Neural cell (in vitro differentiated cells): ENCODE results near the gene LRBA. TPM values are rescaled to one million over a fixed set of nuclear protein-coding genes. Genes with fewer than 3 reads are reported as not detected.

Source experiments
- H2AFZ ChIP-seq: fragments of 200-600, 300-800 bp; sonication (generic), shearing (Covaris generic); 2 replicates; pipeline ENCODE4 v1.6.0; 2014; ENCODE audit warnings: low read depth, mild to moderate bottlenecking, antibody characterized with exemption, low read length, moderate library complexity
- H3F3A ChIP-seq: fragments of 200-600 bp; shearing (Covaris generic); 2 replicates; pipeline ENCODE4 v1.6.1; 2016; ENCODE audit warnings: mild to moderate bottlenecking, moderate library complexity, mixed read lengths, antibody characterized with exemption, low read length; ENCODE audit not compliant: insufficient read depth, poor library complexity, severe bottlenecking
- H3K27ac ChIP-seq: fragments of 200-600, 300-800 bp; sonication (generic), shearing (Covaris generic); 2 replicates; pipeline ENCODE4 v1.5.1; 2014; ENCODE audit warnings: mild to moderate bottlenecking, low read length, moderate library complexity
- H3K27me3 ChIP-seq: fragments of 300-800, 200-600 bp; sonication (generic), shearing (Covaris generic); 2 replicates; pipeline ENCODE4 v1.6.0; 2014; ENCODE audit warnings: mild to moderate bottlenecking, low read depth, low read length, moderate library complexity; ENCODE audit not compliant: insufficient read depth
- H3K36me3 ChIP-seq: fragments of 300-800, 200-600 bp; sonication (generic), shearing (Covaris generic); 2 replicates; pipeline ENCODE4 v1.5.1; 2014; ENCODE audit warnings: mild to moderate bottlenecking, antibody characterized with exemption, low read length, moderate library complexity; ENCODE audit not compliant: insufficient read depth
- H3K4me2 ChIP-seq: fragments of 300-800, 200-600 bp; sonication (generic), shearing (Covaris generic); 2 replicates; pipeline ENCODE4 v1.6.0; 2014; ENCODE audit warnings: mild to moderate bottlenecking, low read length
- H3K4me3 ChIP-seq: fragments of 300-800, 200-600 bp; sonication (generic), shearing (Covaris generic); 2 replicates; pipeline ENCODE4 v1.5.1; 2014; ENCODE audit warnings: mild to moderate bottlenecking, low read length, moderate library complexity
- H3K79me2 ChIP-seq: fragments of 200-600 bp; shearing (Covaris generic); replicated peaks from 2 replicates; pipeline ENCODE4 v1.6.0; 2014; ENCODE audit warnings: mild to moderate bottlenecking, low read length, moderate library complexity; ENCODE audit not compliant: insufficient read depth
- H3K9ac ChIP-seq: fragments of 300-800, 200-600 bp; sonication (generic), shearing (Covaris generic); 2 replicates; pipeline ENCODE4 v1.6.1; 2016; ENCODE audit warnings: mild to moderate bottlenecking, low read length, mixed read lengths
- H3K9me2 ChIP-seq: fragments of 200-600 bp; shearing (Covaris generic); 2 replicates; pipeline ENCODE4 v1.6.1; 2016; ENCODE audit warnings: mild to moderate bottlenecking, low read length, mixed read lengths; ENCODE audit not compliant: insufficient read depth
- H3K9me3 ChIP-seq: fragments of 200-600, 300-800 bp; sonication (generic), shearing (Covaris generic); 2 replicates; pipeline ENCODE4 v1.6.1; 2016; ENCODE audit warnings: mild to moderate bottlenecking, mixed run types, low read length, moderate library complexity, mixed read lengths
- H4K20me1 ChIP-seq: fragments of 200-600 bp; shearing (Covaris generic); 2 replicates; pipeline ENCODE4 v1.6.1; 2016; ENCODE audit warnings: mild to moderate bottlenecking, mixed run types; ENCODE audit not compliant: insufficient read depth
- EP300 ChIP-seq: fragments of 450-650 bp; conservative IDR thresholded peaks from 2 replicates; pipeline ENCODE4 v1.6.1; 2014; ENCODE audit warnings: antibody characterized with exemption, mild to moderate bottlenecking, moderate library complexity; ENCODE audit not compliant: poor library complexity, severe bottlenecking
- EZH2 ChIP-seq: fragments of 200-600, 300-800 bp; shearing (Covaris generic), sonication (generic); IDR thresholded peaks from 2 replicates; pipeline ENCODE4 v1.6.1; 2014; ENCODE audit warnings: antibody characterized with exemption, low read length, borderline replicate concordance, mild to moderate bottlenecking; ENCODE audit not compliant: insufficient read depth, poor library complexity, severe bottlenecking
- MXI1 ChIP-seq: fragments of 450-650 bp; conservative IDR thresholded peaks from 2 replicates; pipeline ENCODE4 v1.6.1; 2014; ENCODE audit warnings: antibody characterized with exemption, mild to moderate bottlenecking; ENCODE audit not compliant: poor library complexity, severe bottlenecking
- POLR2AphosphoS5 ChIP-seq: IDR thresholded peaks from 2 replicates; pipeline ENCODE4 v1.6.1; 2012
- RAD21 ChIP-seq: fragments of 450-650 bp; conservative IDR thresholded peaks from 2 replicates; pipeline ENCODE4 v1.6.1; 2014; ENCODE audit warnings: antibody characterized with exemption, mild to moderate bottlenecking, moderate library complexity
- SMC3 ChIP-seq: fragments of 450-650 bp; conservative IDR thresholded peaks from 2 replicates; pipeline ENCODE4 v1.6.1; 2014; ENCODE audit warnings: antibody characterized with exemption, mild to moderate bottlenecking, moderate library complexity; ENCODE audit not compliant: poor library complexity
- TAF1 ChIP-seq: IDR thresholded peaks from 2 replicates; pipeline ENCODE4 v1.6.1; 2012; ENCODE audit warnings: low read depth
- polyA plus RNA-seq: library from polyadenylated mRNA; depleted of rRNA; stranded (reverse); fragments of >200 nt; gene quantifications from 2 replicates; pipeline ENCODE4 v1.2.3, GENCODE V29; 2014
- TF ChIP-seq, protein P1 (sequence below): fragments of 450-650 bp; IDR thresholded peaks from 2 replicates; pipeline ENCODE4 v1.5.1; 2014; ENCODE audit warnings: antibody characterized with exemption, mild to moderate bottlenecking, moderate library complexity; ENCODE audit not compliant: poor library complexity, severe bottlenecking
- TF ChIP-seq, protein P2 (sequence below): IDR thresholded peaks from 2 replicates; pipeline ENCODE4 v1.6.1; 2012; ENCODE audit warnings: borderline replicate concordance

LRBA gene
- polyA plus RNA-seq, 1 donor from 2014 or later, result 7.1 TPM

DNA sequence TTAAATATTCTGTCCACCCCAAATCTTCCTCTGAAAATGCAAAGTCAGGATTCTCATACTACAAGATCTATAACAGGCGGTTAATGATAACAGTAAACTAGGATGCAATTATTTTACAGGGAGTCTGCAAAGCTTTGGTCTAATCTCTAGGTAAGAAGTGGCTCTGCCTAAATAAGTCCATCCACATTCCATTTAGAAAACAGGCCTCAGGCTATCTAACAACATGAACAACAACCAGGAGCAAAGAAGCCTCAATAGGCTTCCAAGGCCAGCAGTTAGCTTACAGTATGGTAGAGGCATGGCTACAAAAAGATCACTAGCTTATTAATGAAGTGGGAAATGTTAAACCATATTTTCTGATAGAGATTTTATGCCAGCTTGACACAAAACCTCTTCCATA, 426.8 kb downstream of the LRBA start:
- Histone ChIP-seq H3K9me2 (no peaks in the 10 kb centered on the region), H3K4me2 (no peak overlapping the region), H3K27ac (no peak overlapping the region), H3K36me3 (no peaks in the 10 kb centered on the region), H3K79me2 (no peaks in the 10 kb centered on the region), H4K20me1 (no peaks in the 10 kb centered on the region), H3K27me3 (peaks cover 67% of the 10 kb centered on the region), H2AFZ (no peak overlapping the region), H3K4me3 (no peak overlapping the region), H3F3A (no peaks in the 10 kb centered on the region), H3K9me3 (no peaks in the 10 kb centered on the region), H3K9ac (no peak overlapping the region)
- TF ChIP-seq RAD21 (no peak), TAF1 (no peak), SMC3 (no peak), EZH2 (no peak), POLR2AphosphoS5 (no peak), MXI1 (no peak), EP300 (no peak)
- TF ChIP-seq, protein P1, sequence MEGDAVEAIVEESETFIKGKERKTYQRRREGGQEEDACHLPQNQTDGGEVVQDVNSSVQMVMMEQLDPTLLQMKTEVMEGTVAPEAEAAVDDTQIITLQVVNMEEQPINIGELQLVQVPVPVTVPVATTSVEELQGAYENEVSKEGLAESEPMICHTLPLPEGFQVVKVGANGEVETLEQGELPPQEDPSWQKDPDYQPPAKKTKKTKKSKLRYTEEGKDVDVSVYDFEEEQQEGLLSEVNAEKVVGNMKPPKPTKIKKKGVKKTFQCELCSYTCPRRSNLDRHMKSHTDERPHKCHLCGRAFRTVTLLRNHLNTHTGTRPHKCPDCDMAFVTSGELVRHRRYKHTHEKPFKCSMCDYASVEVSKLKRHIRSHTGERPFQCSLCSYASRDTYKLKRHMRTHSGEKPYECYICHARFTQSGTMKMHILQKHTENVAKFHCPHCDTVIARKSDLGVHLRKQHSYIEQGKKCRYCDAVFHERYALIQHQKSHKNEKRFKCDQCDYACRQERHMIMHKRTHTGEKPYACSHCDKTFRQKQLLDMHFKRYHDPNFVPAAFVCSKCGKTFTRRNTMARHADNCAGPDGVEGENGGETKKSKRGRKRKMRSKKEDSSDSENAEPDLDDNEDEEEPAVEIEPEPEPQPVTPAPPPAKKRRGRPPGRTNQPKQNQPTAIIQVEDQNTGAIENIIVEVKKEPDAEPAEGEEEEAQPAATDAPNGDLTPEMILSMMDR, result no peak
- TF ChIP-seq, protein P2, sequence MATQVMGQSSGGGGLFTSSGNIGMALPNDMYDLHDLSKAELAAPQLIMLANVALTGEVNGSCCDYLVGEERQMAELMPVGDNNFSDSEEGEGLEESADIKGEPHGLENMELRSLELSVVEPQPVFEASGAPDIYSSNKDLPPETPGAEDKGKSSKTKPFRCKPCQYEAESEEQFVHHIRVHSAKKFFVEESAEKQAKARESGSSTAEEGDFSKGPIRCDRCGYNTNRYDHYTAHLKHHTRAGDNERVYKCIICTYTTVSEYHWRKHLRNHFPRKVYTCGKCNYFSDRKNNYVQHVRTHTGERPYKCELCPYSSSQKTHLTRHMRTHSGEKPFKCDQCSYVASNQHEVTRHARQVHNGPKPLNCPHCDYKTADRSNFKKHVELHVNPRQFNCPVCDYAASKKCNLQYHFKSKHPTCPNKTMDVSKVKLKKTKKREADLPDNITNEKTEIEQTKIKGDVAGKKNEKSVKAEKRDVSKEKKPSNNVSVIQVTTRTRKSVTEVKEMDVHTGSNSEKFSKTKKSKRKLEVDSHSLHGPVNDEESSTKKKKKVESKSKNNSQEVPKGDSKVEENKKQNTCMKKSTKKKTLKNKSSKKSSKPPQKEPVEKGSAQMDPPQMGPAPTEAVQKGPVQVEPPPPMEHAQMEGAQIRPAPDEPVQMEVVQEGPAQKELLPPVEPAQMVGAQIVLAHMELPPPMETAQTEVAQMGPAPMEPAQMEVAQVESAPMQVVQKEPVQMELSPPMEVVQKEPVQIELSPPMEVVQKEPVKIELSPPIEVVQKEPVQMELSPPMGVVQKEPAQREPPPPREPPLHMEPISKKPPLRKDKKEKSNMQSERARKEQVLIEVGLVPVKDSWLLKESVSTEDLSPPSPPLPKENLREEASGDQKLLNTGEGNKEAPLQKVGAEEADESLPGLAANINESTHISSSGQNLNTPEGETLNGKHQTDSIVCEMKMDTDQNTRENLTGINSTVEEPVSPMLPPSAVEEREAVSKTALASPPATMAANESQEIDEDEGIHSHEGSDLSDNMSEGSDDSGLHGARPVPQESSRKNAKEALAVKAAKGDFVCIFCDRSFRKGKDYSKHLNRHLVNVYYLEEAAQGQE, result no peak

DNA sequence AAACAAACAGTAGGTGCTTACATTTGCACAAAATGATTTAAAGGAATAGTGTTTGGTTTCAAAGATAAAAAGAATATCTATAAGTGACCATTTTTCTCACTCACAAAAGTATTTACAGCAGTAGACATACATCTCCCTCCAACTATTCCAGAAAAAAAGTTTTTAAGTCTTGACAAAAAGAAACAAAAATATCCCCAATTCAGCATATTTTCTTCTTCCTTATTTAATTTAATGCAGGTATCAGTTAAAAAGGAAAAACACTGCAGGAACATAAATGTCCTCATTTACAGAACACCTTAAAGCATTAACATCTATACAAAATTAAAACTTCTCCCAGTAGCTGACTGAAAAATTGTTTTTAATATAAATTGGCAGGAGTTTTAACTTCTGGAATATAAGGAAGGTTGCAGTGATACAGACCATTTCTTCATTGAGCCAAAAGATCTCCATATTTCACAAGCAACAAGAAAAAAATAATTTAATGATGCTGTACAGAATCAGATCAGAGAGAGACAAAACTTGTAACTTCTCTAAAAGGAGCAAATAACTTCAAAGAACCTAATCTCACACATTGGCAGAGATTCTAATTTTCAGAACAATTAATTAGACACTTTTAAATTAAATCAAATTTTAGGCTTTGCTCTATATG, 428.8 kb downstream of the LRBA start:
- Histone ChIP-seq H2AFZ (no peak overlapping the region), H3K4me3 (no peak overlapping the region), H3K9ac (no peak overlapping the region), H3K4me2 (no peak overlapping the region), H3K36me3 (no peaks in the 10 kb centered on the region), H3K9me3 (no peaks in the 10 kb centered on the region), H3K79me2 (no peaks in the 10 kb centered on the region), H3K27ac (no peak overlapping the region), H4K20me1 (no peaks in the 10 kb centered on the region), H3K27me3 (peaks cover 82% of the 10 kb centered on the region), H3F3A (no peaks in the 10 kb centered on the region), H3K9me2 (no peaks in the 10 kb centered on the region)
- TF ChIP-seq TAF1 (no peak), MXI1 (no peak), EP300 (no peak), EZH2 (no peak), RAD21 (no peak), SMC3 (no peak), POLR2AphosphoS5 (no peak)
- TF ChIP-seq, protein P2, result no peak
- TF ChIP-seq, protein P1, result no peak
